GM21390 (cell line): ENCODE measurements around the gene KIF1C.

Experiments used
- ATAC-seq: cut with Tn5 transposase; IDR thresholded peaks from one replicate; pipeline ENCODE4 v1.9.1; 2021; ENCODE audit not compliant: unreplicated experiment

KIF1C gene

GRCh38 chr17:4997302-4998026 lies at the start of gene KIF1C, which contains the start of gene INCA1:
Gene KIF1C (plus strand): TSS chr17:4997950. CDS start chr17:5000247, 2,297 bp downstream.
Gene INCA1 (minus strand): TSS chr17:4997522. CDS start chr17:4994437, 3,085 bp downstream.
- ATAC-seq = peak; percentile 82

- no peak for ATAC-seq
Observed at GRCh38 chr17:4948166-4948930, 49.4 kb upstream of the KIF1C start, which contains the start of gene PFN1. Gene PFN1 (minus strand): TSS chr17:4948530. CDS start chr17:4948394, 136 bp downstream.

GRCh38 chr17:4948931-4949320 lies 48.8 kb upstream of the KIF1C start:
- no peak for ATAC-seq

- no peak for ATAC-seq
Observed at GRCh38 chr17:4949321-4950074, 48.3 kb upstream of the KIF1C start.

GRCh38 chr17:4950075-4950745 lies 47.5 kb upstream of the KIF1C start:
- no peak for ATAC-seq

- no peak for ATAC-seq
Observed at GRCh38 chr17:4950746-4951204, 47.0 kb upstream of the KIF1C start, which contains the start of gene ENO3. Gene ENO3 (plus strand): TSS chr17:4951119. CDS start chr17:4951830, 711 bp downstream.

GRCh38 chr17:4951486-4951885 lies 46.3 kb upstream of the KIF1C start:
- ATAC-seq = no peak

GRCh38 chr17:4953451-4953961 lies 44.2 kb upstream of the KIF1C start:
- no peak for ATAC-seq

GRCh38 chr17:4955091-4955490 lies 42.7 kb upstream of the KIF1C start:
- ATAC-seq = no peak

- ATAC-seq = no peak
Observed at GRCh38 chr17:4956493-4957061, 41.2 kb upstream of the KIF1C start.

GRCh38 chr17:4958102-4958501 lies 39.6 kb upstream of the KIF1C start:
- no peak for ATAC-seq

GRCh38 chr17:4959261-4959965 lies 38.3 kb upstream of the KIF1C start:
- no peak for ATAC-seq

GRCh38 chr17:4960279-4960922 lies 37.3 kb upstream of the KIF1C start:
- no peak for ATAC-seq

- ATAC-seq = no peak
Observed at GRCh38 chr17:4965311-4965986, 32.3 kb upstream of the KIF1C start.

GRCh38 chr17:4966844-4967538 lies 30.8 kb upstream of the KIF1C start:
- ATAC-seq = peak; percentile 74

- peak; percentile 49 for ATAC-seq
Observed at GRCh38 chr17:4967539-4968485, 29.9 kb upstream of the KIF1C start, which contains the start of gene SPAG7. Gene SPAG7 (minus strand): TSS chr17:4967817. CDS start chr17:4967804, 13 bp downstream.
